Activated T-helper 1 cell treated with anti-CD3 and anti-CD28 coated beads, Interleukin-12 subunit alpha, Interleukin-12 subunit beta, Interleukin-2, Interleukin-4 antibody, amounts not matched to agents 30 ng/mL and 10 ng/mL and 1 ng/mL, durations not matched to agents 14 hours and 24 hours and 36 hours (primary cell): ENCODE data around the gene RUNX1. TPM values are rescaled to one million over a fixed set of nuclear protein-coding genes. Genes with fewer than 3 reads are reported as not detected.

Experiments used
- DNase-seq: peaks from one replicate; pipeline ENCODE4 v3.0.0; 2021; ENCODE audit warnings: low spot score
- H3K27ac Mint-ChIP-seq: one replicate; pipeline ENCODE4 v1.8.0; 2021; ENCODE audit warnings: mild to moderate bottlenecking, mixed read lengths
- H3K27me3 Mint-ChIP-seq: one replicate; pipeline ENCODE4 v1.8.0; 2022; ENCODE audit warnings: mild to moderate bottlenecking, moderate library complexity, mixed read lengths; ENCODE audit not compliant: insufficient read depth
- H3K36me3 Mint-ChIP-seq: one replicate; pipeline ENCODE4 v1.8.0; 2021; ENCODE audit warnings: low read depth, mixed read lengths
- H3K4me1 Mint-ChIP-seq: one replicate; pipeline ENCODE4 v1.8.0; 2021; ENCODE audit warnings: low read depth, mixed read lengths
- H3K4me3 Mint-ChIP-seq: one replicate; pipeline ENCODE4 v1.8.0; 2021; ENCODE audit warnings: mild to moderate bottlenecking, moderate library complexity, mixed read lengths
- H3K9me3 Mint-ChIP-seq: one replicate; pipeline ENCODE4 v1.8.0; 2021; ENCODE audit warnings: mixed read lengths
- intact Hi-C: fragments of 100-400 bp; cut with micrococcal nuclease; formaldehyde crosslinking; loops from one replicate; pipeline ENCODE4 v1.15.1; 2024
- total RNA-seq: library from RNA; stranded (reverse); gene quantifications from 2 replicates; pipeline ENCODE4 v1.2.3, GENCODE V29; 2022

RUNX1 gene
- total RNA-seq, 1 donor from 2014 or later = 116 TPM

- H3K9me3 Mint-ChIP-seq = no peaks in the 10 kb centered on the region
- intact Hi-C loops = loop anchor here (10.0 kb wide), 1 partner anchor 1022 kb away; the partner anchor contains the start of gene SETD4
- peaks cover 95% of the 10 kb centered on the region for H3K4me1 Mint-ChIP-seq
- H3K27ac Mint-ChIP-seq = peak overlapping the region; percentile 98
- peak overlapping the region; percentile 93 for H3K4me3 Mint-ChIP-seq
- peaks cover 64% of the 10 kb centered on the region for H3K36me3 Mint-ChIP-seq
- H3K27me3 Mint-ChIP-seq = no peaks in the 10 kb centered on the region
- DNase-seq = no peak
Observed at GRCh38 chr21:35042836-35043235, 6.3 kb downstream of the RUNX1 start.

GRCh38 chr21:35041881-35042280 lies 7.2 kb downstream of the RUNX1 start:
- DNase-seq = no peak
- H3K4me3 Mint-ChIP-seq = peak overlapping the region; percentile 57
- peaks cover 59% of the 10 kb centered on the region for H3K36me3 Mint-ChIP-seq
- peaks cover 96% of the 10 kb centered on the region for H3K4me1 Mint-ChIP-seq
- no peaks in the 10 kb centered on the region for H3K9me3 Mint-ChIP-seq
- peak overlapping the region; percentile 78 for H3K27ac Mint-ChIP-seq
- intact Hi-C loops = loop anchor here (10.0 kb wide), 1 partner anchor 1023 kb away; the partner anchor contains the start of gene SETD4
- no peaks in the 10 kb centered on the region for H3K27me3 Mint-ChIP-seq

GRCh38 chr21:35041122-35041521 lies 8.0 kb downstream of the RUNX1 start:
- no peak for DNase-seq
- Mint-ChIP-seq H3K27me3 (no peaks in the 10 kb centered on the region), H3K4me1 (peaks cover 96% of the 10 kb centered on the region), H3K4me3 (peak overlapping the region; percentile 57), H3K9me3 (no peaks in the 10 kb centered on the region), H3K27ac (peak overlapping the region; percentile 78), H3K36me3 (peaks cover 57% of the 10 kb centered on the region)
- intact Hi-C loops = loop anchor here (10.0 kb wide), 1 partner anchor 1024 kb away; the partner anchor contains the start of gene SETD4

- intact Hi-C loops = loop anchor here (10.0 kb wide), 1 partner anchor 1025 kb away; the partner anchor contains the start of gene SETD4
- peaks cover 65% of the 10 kb centered on the region for H3K36me3 Mint-ChIP-seq
- DNase-seq = no peak
- peaks cover 96% of the 10 kb centered on the region for H3K4me1 Mint-ChIP-seq
- H3K4me3 Mint-ChIP-seq = peak overlapping the region; percentile 49
- peak overlapping the region; percentile 34 for H3K27ac Mint-ChIP-seq
- H3K9me3 Mint-ChIP-seq = peaks cover under 1% of the 10 kb centered on the region
- no peaks in the 10 kb centered on the region for H3K27me3 Mint-ChIP-seq
Observed at GRCh38 chr21:35039595-35040289, 9.4 kb downstream of the RUNX1 start.

- H3K9me3 Mint-ChIP-seq = peaks cover 3% of the 10 kb centered on the region
- H3K27ac Mint-ChIP-seq = peak overlapping the region; percentile 78
- peak overlapping the region; percentile 55 for H3K4me3 Mint-ChIP-seq
- H3K27me3 Mint-ChIP-seq = no peaks in the 10 kb centered on the region
- no peak for DNase-seq
- peaks cover 96% of the 10 kb centered on the region for H3K4me1 Mint-ChIP-seq
- peaks cover 60% of the 10 kb centered on the region for H3K36me3 Mint-ChIP-seq
- intact Hi-C loops = no loop called here
Observed at GRCh38 chr21:35038772-35039319, 10.3 kb downstream of the RUNX1 start.

- Mint-ChIP-seq H3K4me1 (peaks cover 96% of the 10 kb centered on the region), H3K27ac (peak overlapping the region; percentile 82), H3K36me3 (peaks cover 56% of the 10 kb centered on the region), H3K27me3 (no peaks in the 10 kb centered on the region), H3K9me3 (peaks cover 3% of the 10 kb centered on the region), H3K4me3 (peak overlapping the region; percentile 49)
- DNase-seq = no peak
- intact Hi-C loops = no loop called here
Observed at GRCh38 chr21:35037384-35037765, 11.7 kb downstream of the RUNX1 start.

GRCh38 chr21:35036465-35037383 lies 12.4 kb downstream of the RUNX1 start:
- Mint-ChIP-seq H3K9me3 (peaks cover 3% of the 10 kb centered on the region), H3K36me3 (peaks cover 60% of the 10 kb centered on the region), H3K4me3 (peak overlapping the region; percentile 32), H3K27ac (peak overlapping the region; percentile 82), H3K4me1 (peaks cover 96% of the 10 kb centered on the region), H3K27me3 (no peaks in the 10 kb centered on the region)
- intact Hi-C loops = loop anchor here (1.0 kb wide), 1 partner anchor 9 kb away; no protein-coding TSS in a partner anchor
- DNase-seq = no peak

GRCh38 chr21:35035581-35035980 lies 13.5 kb downstream of the RUNX1 start:
- Mint-ChIP-seq H3K4me1 (peaks cover 93% of the 10 kb centered on the region), H3K9me3 (peaks cover 3% of the 10 kb centered on the region), H3K27ac (peak overlapping the region; percentile 82), H3K27me3 (no peaks in the 10 kb centered on the region), H3K4me3 (no peak overlapping the region), H3K36me3 (peaks cover 55% of the 10 kb centered on the region)
- no peak for DNase-seq
- intact Hi-C loops = loop anchor here (1.0 kb wide), 1 partner anchor 8 kb away; no protein-coding TSS in a partner anchor

GRCh38 chr21:35035116-35035515 lies 14.0 kb downstream of the RUNX1 start:
- peak overlapping the region; percentile 82 for H3K27ac Mint-ChIP-seq
- intact Hi-C loops = loop anchor here (1.0 kb wide), 1 partner anchor 8 kb away; no protein-coding TSS in a partner anchor
- no peak for DNase-seq
- H3K4me1 Mint-ChIP-seq = peaks cover 96% of the 10 kb centered on the region
- no peaks in the 10 kb centered on the region for H3K27me3 Mint-ChIP-seq
- H3K9me3 Mint-ChIP-seq = peaks cover 3% of the 10 kb centered on the region
- H3K36me3 Mint-ChIP-seq = peaks cover 57% of the 10 kb centered on the region
- peak overlapping the region; percentile 62 for H3K4me3 Mint-ChIP-seq

GRCh38 chr21:35034203-35034926 lies 14.7 kb downstream of the RUNX1 start:
- intact Hi-C loops = no loop called here
- Mint-ChIP-seq H3K4me1 (peaks cover 96% of the 10 kb centered on the region), H3K27me3 (no peaks in the 10 kb centered on the region), H3K9me3 (peaks cover 3% of the 10 kb centered on the region), H3K27ac (peak overlapping the region; percentile 82), H3K36me3 (peaks cover 54% of the 10 kb centered on the region), H3K4me3 (peak overlapping the region; percentile 62)
- DNase-seq = no peak

GRCh38 chr21:35032474-35033263 lies 16.4 kb downstream of the RUNX1 start:
- peak overlapping the region; percentile 30 for H3K27ac Mint-ChIP-seq
- peak overlapping the region; percentile 45 for H3K4me3 Mint-ChIP-seq

More at GRCh38 chr21:35032474-35033263, 16.4 kb downstream of the RUNX1 start:
- Mint-ChIP-seq H3K36me3 (peaks cover 49% of the 10 kb centered on the region), H3K27me3 (no peaks in the 10 kb centered on the region), H3K4me1 (peaks cover 97% of the 10 kb centered on the region), H3K9me3 (peaks cover 3% of the 10 kb centered on the region)
- no peak for DNase-seq
- intact Hi-C loops = no loop called here
